Keratinocyte (primary cell): ENCODE data around the gene B3GNT8. TPM values are rescaled to one million over a fixed set of nuclear protein-coding genes. Genes with fewer than 3 reads are reported as not detected.
"Not testable (repeated sequence)": the region's sequence is repeated elsewhere in the genome, so short reads cannot be mapped to it uniquely, and the experiment has no call there.

Experiments used
- DNase-seq: peaks from one replicate; pipeline ENCODE4 v3.0.0-alpha.2; 2011; ENCODE audit warnings: low read depth, missing footprints, low spot score
- FAIRE-seq: peaks from 2 replicates; lab custom pipeline; 2011; peaks lifted over from hg19 to GRCh38; lab: Jason Lieb, UNC
- H2AFZ ChIP-seq: 2 replicates; pipeline ENCODE4 v1.6.0; 2012; ENCODE audit warnings: low read length, control low read depth, inconsistent platforms; ENCODE audit not compliant: control insufficient read depth
- H3K27ac ChIP-seq: 2 replicates; pipeline ENCODE4 v1.5.1; 2011; ENCODE audit warnings: low read length; ENCODE audit not compliant: control insufficient read depth, insufficient read depth
- H3K27me3 ChIP-seq: 3 replicates; pipeline ENCODE4 v1.6.0; 2011; ENCODE audit warnings: low read length; ENCODE audit not compliant: control insufficient read depth, insufficient read depth; ENCODE audit errors: extremely low read depth
- H3K36me3 ChIP-seq, 2 experiments: 2 replicates in 1 of 2; 3 replicates in 1 of 2; pipeline ENCODE4 v1.5.1; 2011; ENCODE audit warnings: low read length in 2 of 2, mild to moderate bottlenecking in 1 of 2; ENCODE audit not compliant: control insufficient read depth in 2 of 2, insufficient read depth in 2 of 2; ENCODE audit errors: extremely low read depth in 1 of 2
- H3K4me1 ChIP-seq: 3 replicates; pipeline ENCODE4 v1.5.1; 2011; ENCODE audit warnings: low read length; ENCODE audit not compliant: control insufficient read depth, insufficient read depth; ENCODE audit errors: extremely low read depth
- H3K4me2 ChIP-seq: 3 replicates; pipeline ENCODE4 v1.6.0; 2011; ENCODE audit warnings: low read depth, low read length; ENCODE audit not compliant: control insufficient read depth, insufficient read depth; ENCODE audit errors: extremely low read depth
- H3K4me3 ChIP-seq, 3 experiments: fragments of 200-600 bp in 1 of 3; sonication (generic) in 1 of 3; 2 replicates in 2 of 3; 3 replicates in 1 of 3; pipeline ENCODE4 v1.5.1; 2011 to 2016; ENCODE audit warnings: low read length in 3 of 3, mild to moderate bottlenecking in 3 of 3, control low read depth in 2 of 3, inconsistent platforms in 1 of 3, low read depth in 1 of 3, mixed read lengths in 1 of 3, mixed run types in 1 of 3, moderate library complexity in 1 of 3; ENCODE audit not compliant: control insufficient read depth in 2 of 3, insufficient read depth in 2 of 3; ENCODE audit errors: extremely low read depth in 1 of 3
- H3K79me2 ChIP-seq: 2 replicates; pipeline ENCODE4 v1.6.0; 2012; ENCODE audit warnings: low read length; ENCODE audit not compliant: control insufficient read depth, insufficient read depth
- H3K9ac ChIP-seq: 3 replicates; pipeline ENCODE4 v1.6.0; 2011; ENCODE audit warnings: low read length; ENCODE audit not compliant: control insufficient read depth, insufficient read depth; ENCODE audit errors: extremely low read depth
- H3K9me1 ChIP-seq: 3 replicates; pipeline ENCODE4 v1.6.0; 2011; ENCODE audit warnings: low read length; ENCODE audit not compliant: control insufficient read depth, insufficient read depth; ENCODE audit errors: extremely low read depth
- H3K9me3 ChIP-seq: 2 replicates; pipeline ENCODE4 v1.5.1; 2012; ENCODE audit warnings: low read depth, low read length; ENCODE audit not compliant: control insufficient read depth
- H4K20me1 ChIP-seq: 3 replicates; pipeline ENCODE4 v1.6.0; 2011; ENCODE audit warnings: low read length; ENCODE audit not compliant: control insufficient read depth, insufficient read depth; ENCODE audit errors: extremely low read depth
- EZH2 ChIP-seq: IDR thresholded peaks from one replicate; pipeline ENCODE4 v1.6.1; 2012; ENCODE audit warnings: inconsistent platforms, mild to moderate bottlenecking, low read length, moderate library complexity
- dilution Hi-C: fragments of 300-500 bp; cut with MboI; formaldehyde crosslinking; loops from one replicate; pipeline ENCODE4 v1.7.0; 2020; ENCODE audit warnings: low sequenced_read_pairs; ENCODE audit not compliant: extremely low pct_ligation_motif_present
- polyA plus RNA-seq, 5 experiments: library from polyadenylated mRNA; depleted of rRNA in 3 of 5; stranded (reverse) in 3 of 5; stranded (forward) in 1 of 5; unstranded in 1 of 5; fragments of >200 nt; gene quantifications; 1 replicate in 1 of 5; 2 replicates in 3 of 5; 3 replicates in 1 of 5; pipeline versions ENCODE4 v1.2.1 to v1.2.3, GENCODE V29; 2011 to 2012; ENCODE audit warnings: missing spikeins in 2 of 5, low read depth in 1 of 5, low replicate concordance in 1 of 5
- TF ChIP-seq, protein P1 (sequence below), 3 experiments: IDR thresholded peaks in 1 of 3; conservative IDR thresholded peaks in 1 of 3; optimal IDR thresholded peaks in 1 of 3; 2 replicates in 2 of 3; 3 replicates in 1 of 3; pipeline versions ENCODE3 to v1.5.1; 2011; ENCODE audit warnings: low read length in 3 of 3, mild to moderate bottlenecking in 3 of 3, moderate library complexity in 2 of 3, control low read depth in 1 of 3, inconsistent platforms in 1 of 3; ENCODE audit not compliant: insufficient read depth in 2 of 3; ENCODE audit errors: extremely low read depth in 1 of 3

Gene B3GNT8
- polyA plus RNA-seq, 1 donor (not counting 4 experiments of a cell fraction or from before 2014, with no cell fraction given): 0.97 TPM

DNA sequence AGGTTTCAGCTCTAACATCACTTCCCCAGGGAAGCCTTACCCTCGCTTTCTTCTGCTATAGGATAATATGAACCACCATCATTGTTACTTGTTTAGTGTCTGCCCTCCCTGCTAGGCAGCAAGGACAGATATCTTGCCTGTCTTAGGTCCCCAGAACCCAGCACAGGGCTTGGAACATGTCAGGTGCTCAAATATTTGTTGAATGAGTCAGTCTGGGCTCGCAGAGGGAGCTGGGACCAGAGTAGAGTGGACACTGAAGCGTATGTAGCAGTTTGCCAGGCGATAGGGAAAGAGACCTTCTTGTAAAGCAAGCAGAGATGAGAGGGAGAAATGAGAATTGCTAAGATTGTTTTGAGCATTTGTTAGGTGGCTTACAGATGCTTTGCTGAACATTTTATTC is 17.9 kb downstream of the B3GNT8 start:
- Histone ChIP-seq H3K27me3 (no peaks in the 10 kb centered on the region), H3K4me1 (peaks cover 5% of the 10 kb centered on the region), H3K79me2 (no peaks in the 10 kb centered on the region), H3K4me3 (no peak overlapping the region), H3K36me3 (peaks cover 0 to 2% of the 10 kb centered on the region in 2 experiments), H3K9me1 (no peaks in the 10 kb centered on the region), H3K4me2 (no peak overlapping the region), H3K9ac (no peak overlapping the region), H2AFZ (no peak overlapping the region), H3K27ac (no peak overlapping the region), H3K9me3 (no peaks in the 10 kb centered on the region), H4K20me1 (no peaks in the 10 kb centered on the region)
- dilution Hi-C loops: no loop called here
- TF ChIP-seq, protein P1, sequence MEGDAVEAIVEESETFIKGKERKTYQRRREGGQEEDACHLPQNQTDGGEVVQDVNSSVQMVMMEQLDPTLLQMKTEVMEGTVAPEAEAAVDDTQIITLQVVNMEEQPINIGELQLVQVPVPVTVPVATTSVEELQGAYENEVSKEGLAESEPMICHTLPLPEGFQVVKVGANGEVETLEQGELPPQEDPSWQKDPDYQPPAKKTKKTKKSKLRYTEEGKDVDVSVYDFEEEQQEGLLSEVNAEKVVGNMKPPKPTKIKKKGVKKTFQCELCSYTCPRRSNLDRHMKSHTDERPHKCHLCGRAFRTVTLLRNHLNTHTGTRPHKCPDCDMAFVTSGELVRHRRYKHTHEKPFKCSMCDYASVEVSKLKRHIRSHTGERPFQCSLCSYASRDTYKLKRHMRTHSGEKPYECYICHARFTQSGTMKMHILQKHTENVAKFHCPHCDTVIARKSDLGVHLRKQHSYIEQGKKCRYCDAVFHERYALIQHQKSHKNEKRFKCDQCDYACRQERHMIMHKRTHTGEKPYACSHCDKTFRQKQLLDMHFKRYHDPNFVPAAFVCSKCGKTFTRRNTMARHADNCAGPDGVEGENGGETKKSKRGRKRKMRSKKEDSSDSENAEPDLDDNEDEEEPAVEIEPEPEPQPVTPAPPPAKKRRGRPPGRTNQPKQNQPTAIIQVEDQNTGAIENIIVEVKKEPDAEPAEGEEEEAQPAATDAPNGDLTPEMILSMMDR (optimal IDR thresholded peaks at IDR 0.05 in 1 of 3, IDR thresholded peaks at IDR 0.05 in 1 of 3, conservative IDR thresholded peaks at IDR 0.05 in 1 of 3; ENCODE audit: extremely low read depth in 1 of 3, insufficient read depth in 2 of 3, low read length in 3 of 3): no peak
- TF ChIP-seq EZH2: no peak
- DNase-seq (no peak), FAIRE-seq (no peak)

DNA sequence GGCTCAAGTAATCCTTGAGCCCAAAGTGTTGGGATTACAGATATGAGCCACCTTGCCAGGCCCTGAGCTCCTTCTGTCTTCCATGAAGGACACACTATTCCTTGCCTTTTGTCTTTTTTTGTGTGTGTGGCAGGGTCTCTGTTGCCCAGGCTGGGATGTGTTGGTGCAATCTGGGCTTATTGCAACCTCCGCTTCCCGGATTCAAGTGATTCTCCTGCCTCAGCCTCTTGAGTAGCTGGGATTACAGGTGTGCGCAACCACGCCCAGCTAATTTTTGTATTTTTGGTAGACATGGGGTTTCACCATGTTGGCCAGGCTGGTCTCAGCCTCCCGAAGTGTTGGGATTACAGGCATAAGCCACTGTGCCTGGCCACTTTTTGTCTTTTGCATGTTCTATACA is 18.3 kb downstream of the B3GNT8 start:
- H3K4me1 ChIP-seq, H3K79me2 ChIP-seq, H3K9me1 ChIP-seq, H3K36me3 ChIP-seq, H3K27ac ChIP-seq, dilution Hi-C loops, H2AFZ ChIP-seq, H3K27me3 ChIP-seq, H3K4me2 ChIP-seq, H3K9ac ChIP-seq, H3K4me3 ChIP-seq, H4K20me1 ChIP-seq, DNase-seq, H3K9me3 ChIP-seq, FAIRE-seq: not testable (repeated sequence)

DNA sequence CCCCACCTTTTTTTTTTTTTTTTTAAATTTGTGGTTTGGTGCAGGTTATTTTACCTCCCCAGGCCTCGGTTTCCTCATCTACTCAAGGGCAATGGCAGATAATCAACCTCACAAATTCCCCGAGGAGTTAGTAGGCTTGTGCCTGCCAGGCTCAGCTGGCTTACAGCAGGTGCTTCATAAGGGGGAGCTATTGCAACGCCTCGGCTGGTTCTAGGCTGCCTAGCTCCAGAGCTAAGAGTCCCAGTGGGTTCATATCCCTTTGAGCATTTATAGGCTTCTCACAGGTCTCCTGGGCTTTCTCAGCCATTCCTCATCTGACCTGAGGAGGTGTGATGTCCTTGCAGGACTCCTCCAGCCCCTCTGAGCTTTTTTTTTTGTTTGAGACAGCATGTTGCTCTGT is 18.9 kb downstream of the B3GNT8 start:
- H3K4me1 ChIP-seq: peaks cover 5% of the 10 kb centered on the region
- no peak overlapping the region for H3K9ac ChIP-seq
- no peak for FAIRE-seq
- H3K4me3 ChIP-seq: no peak overlapping the region
- no peaks in the 10 kb centered on the region for H3K9me1 ChIP-seq
- peaks cover 0 to 2% of the 10 kb centered on the region in 2 experiments for H3K36me3 ChIP-seq
- TF ChIP-seq, protein P1 (optimal IDR thresholded peaks at IDR 0.05 in 1 of 3, IDR thresholded peaks at IDR 0.05 in 1 of 3, conservative IDR thresholded peaks at IDR 0.05 in 1 of 3; ENCODE audit: extremely low read depth in 1 of 3, insufficient read depth in 2 of 3, low read length in 3 of 3): no peak
- no peak for TF ChIP-seq EZH2
- dilution Hi-C loops: no loop called here
- H3K4me2 ChIP-seq: no peak overlapping the region
- no peak for DNase-seq
- H3K79me2 ChIP-seq: no peaks in the 10 kb centered on the region
- no peak overlapping the region for H2AFZ ChIP-seq
- H4K20me1 ChIP-seq: no peaks in the 10 kb centered on the region
- H3K27ac ChIP-seq: no peak overlapping the region
- no peaks in the 10 kb centered on the region for H3K27me3 ChIP-seq
- H3K9me3 ChIP-seq: no peaks in the 10 kb centered on the region
